Bronchial epithelial cell (primary cell): ENCODE data around the gene NFKBIZ. TPM values are rescaled to one million over a fixed set of nuclear protein-coding genes. Genes with fewer than 3 reads are reported as not detected.
A peak's percentile ranks its signal among the peaks of the same experiment; 100 is the strongest.

Experiments
- DNase-seq: peaks from one replicate; pipeline ENCODE4 v3.0.0-alpha.2; 2010; ENCODE audit warnings: low read depth
- FAIRE-seq: peaks from 2 replicates; lab custom pipeline; 2011; peaks lifted over from hg19 to GRCh38; lab: Jason Lieb, UNC
- H3K27me3 ChIP-seq: 2 replicates; pipeline ENCODE4 v1.5.1; 2011; ENCODE audit warnings: low read length; ENCODE audit not compliant: control insufficient read depth, insufficient read depth
- H3K36me3 ChIP-seq: 2 replicates; pipeline ENCODE4 v1.5.1; 2011; ENCODE audit warnings: low read length; ENCODE audit not compliant: control insufficient read depth, insufficient read depth
- H3K4me3 ChIP-seq: 2 replicates; pipeline ENCODE4 v1.5.1; 2011; ENCODE audit warnings: mild to moderate bottlenecking, low read depth, low read length, control low read depth
- CTCF ChIP-seq: IDR thresholded peaks from 2 replicates; pipeline ENCODE4 v1.5.1; 2011; ENCODE audit warnings: mild to moderate bottlenecking, moderate library complexity, low read length, control low read depth, inconsistent platforms; ENCODE audit not compliant: insufficient read depth, severe bottlenecking
- total RNA-seq: library from RNA; depleted of rRNA; stranded (reverse); fragments of >200 nt; gene quantifications from 2 replicates; pipeline ENCODE4 v1.2.1, GENCODE V29; 2014

The NFKBIZ gene
- total RNA-seq, 1 donor from 2014 or later: 40.3 TPM

- no peaks in the 10 kb centered on the region for H3K36me3 ChIP-seq
- DNase-seq (no peak), FAIRE-seq (no peak)
These were observed 18.2 kb downstream of the NFKBIZ start for GRCh38 chr3:101867511-101867910.

DNA sequence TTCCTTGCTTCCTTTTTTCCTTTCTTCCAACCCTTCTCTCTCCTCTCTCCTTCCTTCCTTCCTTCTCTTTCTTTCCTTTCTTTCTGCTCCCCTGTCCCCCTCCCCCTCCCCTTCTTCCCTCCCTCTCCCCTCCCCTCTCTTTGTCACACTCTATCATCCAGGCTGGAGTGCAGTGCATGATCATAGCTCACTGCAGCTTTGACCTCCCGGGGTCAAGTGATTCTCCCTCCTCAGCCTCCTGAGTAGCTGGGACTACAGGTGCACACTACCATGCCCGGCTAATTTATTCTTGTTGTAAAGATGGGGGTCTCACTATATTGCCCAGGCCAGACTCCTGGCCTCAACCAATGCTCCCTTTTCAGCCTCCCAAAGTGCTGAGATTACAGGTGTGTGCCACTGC, 18.7 kb downstream of the NFKBIZ start:
- no peak for DNase-seq
- no peak for FAIRE-seq
- Histone ChIP-seq H3K36me3 (no peaks in the 10 kb centered on the region), H3K4me3 (no peak overlapping the region), H3K27me3 (no peaks in the 10 kb centered on the region)
- TF ChIP-seq CTCF: no peak

More at GRCh38 chr3:101867511-101867910, 18.2 kb downstream of the NFKBIZ start:
- TF ChIP-seq CTCF: no peak
- H3K27me3 ChIP-seq: no peaks in the 10 kb centered on the region
- H3K4me3 ChIP-seq: no peak overlapping the region

DNA sequence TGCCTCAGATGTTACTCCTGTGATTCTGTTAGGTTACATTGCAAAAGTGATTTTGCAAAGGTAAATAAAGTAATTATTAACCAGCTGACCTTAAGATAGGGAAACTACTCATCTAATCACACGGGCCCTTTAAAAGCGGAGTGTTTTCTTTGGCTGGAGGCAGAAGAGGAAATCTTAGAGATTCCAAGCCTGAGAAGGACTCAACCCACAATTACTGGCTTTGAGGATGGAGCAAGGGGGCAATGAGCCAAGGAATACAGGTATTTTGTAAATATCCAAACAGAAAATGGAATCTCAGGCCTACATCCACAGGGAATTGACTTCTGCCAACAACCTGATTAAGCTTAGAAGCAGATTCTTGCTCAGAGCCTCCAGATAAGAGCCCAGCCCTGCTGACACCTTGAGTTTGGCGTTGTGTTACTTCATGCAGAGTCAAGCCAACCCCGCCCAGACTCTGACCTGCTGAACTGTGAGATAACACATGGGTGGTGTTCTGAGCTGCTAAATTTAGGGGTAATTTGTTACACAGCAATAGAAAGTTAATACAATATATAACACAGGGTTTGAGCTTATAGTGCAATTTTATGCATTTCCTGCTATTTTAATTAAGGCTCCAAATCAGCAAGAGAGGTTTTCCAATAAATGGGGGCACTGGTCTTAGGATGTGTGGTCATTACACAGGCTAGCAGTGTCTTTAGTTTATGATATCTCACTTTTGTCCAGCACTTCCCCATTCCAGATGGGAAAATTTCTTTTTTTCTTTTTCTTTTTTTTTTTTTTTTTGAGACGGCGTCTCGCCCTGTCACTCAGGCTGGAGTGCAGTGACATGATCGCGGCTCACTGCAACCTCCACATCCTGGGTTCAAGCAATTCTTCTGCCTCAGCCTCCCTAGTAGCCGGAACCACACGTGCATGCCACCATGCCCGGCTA, 19.5 kb downstream of the NFKBIZ start:
- TF ChIP-seq CTCF: no peak
- no peak overlapping the region for H3K4me3 ChIP-seq
- no peak for FAIRE-seq
- H3K36me3 ChIP-seq: no peaks in the 10 kb centered on the region
- H3K27me3 ChIP-seq: no peaks in the 10 kb centered on the region
- DNase-seq: peak; percentile 64

GRCh38 chr3:101870138-101870537, 20.8 kb downstream of the NFKBIZ start:
- TF ChIP-seq CTCF: no peak
- FAIRE-seq (no peak), DNase-seq (no peak)
- Histone ChIP-seq H3K4me3 (no peak overlapping the region), H3K36me3 (no peaks in the 10 kb centered on the region), H3K27me3 (no peaks in the 10 kb centered on the region)

DNA sequence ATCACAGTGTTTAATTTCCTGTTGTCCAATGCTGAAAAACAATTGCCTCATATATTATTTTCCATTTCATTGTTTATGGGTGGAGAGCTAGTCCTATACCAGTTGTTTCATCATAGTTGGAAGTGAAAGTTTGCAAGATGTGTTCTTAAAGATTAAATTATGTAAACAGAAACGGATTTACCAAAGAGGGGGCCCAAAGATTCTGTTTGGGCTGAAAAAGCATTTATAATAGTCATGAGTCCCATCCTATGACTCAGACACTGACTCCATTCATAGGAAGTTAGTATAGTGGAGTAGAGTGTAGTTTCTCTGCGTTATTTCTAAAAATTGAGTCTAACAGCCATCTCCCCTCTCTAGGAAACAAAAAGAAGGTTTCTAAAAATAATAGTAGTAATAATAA, 24.3 kb downstream of the NFKBIZ start:
- no peak for FAIRE-seq
- no peak for TF ChIP-seq CTCF
- H3K36me3 ChIP-seq: no peaks in the 10 kb centered on the region

GRCh38 chr3:101876142-101876541, 26.8 kb downstream of the NFKBIZ start:
- Histone ChIP-seq H3K36me3 (no peaks in the 10 kb centered on the region), H3K4me3 (no peak overlapping the region), H3K27me3 (no peaks in the 10 kb centered on the region)
- TF ChIP-seq CTCF: no peak
- FAIRE-seq (no peak), DNase-seq (no peak)

More for the DNA sequence above, 24.3 kb downstream of the NFKBIZ start:
- DNase-seq: no peak
- no peak overlapping the region for H3K4me3 ChIP-seq
- no peaks in the 10 kb centered on the region for H3K27me3 ChIP-seq
